Activated T-cell treated with anti-CD3 and anti-CD28 coated beads for 1 hour (primary cell): ENCODE measurements around the gene GMDS.

ENCODE experiments used
- DNase-seq: peaks from one replicate; pipeline ENCODE4 v3.0.0-alpha.2; 2020; ENCODE audit warnings: low read depth

GMDS gene

GRCh38 chr6:1987640-1988039 is 257.8 kb downstream of the GMDS start:
- DNase-seq: no peak

GRCh38 chr6:1986454-1987243 is 258.8 kb downstream of the GMDS start:
- DNase-seq: no peak

DNA sequence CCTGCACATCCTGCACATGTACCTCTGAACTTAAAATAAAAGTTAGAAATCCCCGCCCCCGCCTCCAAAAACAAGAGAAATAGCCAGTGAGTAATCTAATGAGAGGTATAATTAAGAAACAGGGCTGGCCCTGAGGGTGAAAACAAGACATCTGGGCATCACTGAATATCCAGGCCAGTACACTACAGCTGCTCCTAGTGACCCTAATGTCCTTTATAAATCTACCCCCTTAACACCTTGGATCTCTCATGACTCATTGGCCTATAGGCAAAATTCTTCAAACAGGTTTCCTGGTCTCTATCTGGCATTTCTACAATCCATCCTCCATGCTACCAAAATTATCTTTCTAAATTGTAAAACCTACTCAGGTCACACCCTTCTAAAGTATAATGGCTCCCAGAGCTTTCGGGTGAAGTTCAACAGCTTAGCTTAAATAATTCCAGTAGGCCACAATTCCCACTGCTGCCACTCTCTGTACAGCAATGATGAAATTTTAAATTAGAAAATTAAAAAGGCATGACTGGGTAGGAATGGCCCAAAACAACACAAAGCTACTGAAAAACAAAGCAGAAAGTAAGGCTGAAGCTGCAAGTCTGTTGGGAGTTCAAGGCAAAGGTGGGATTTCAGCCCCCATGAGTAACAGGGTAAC is 260.9 kb downstream of the GMDS start:
- DNase-seq: no peak

GRCh38 chr6:1983850-1984249 is 261.6 kb downstream of the GMDS start:
- no peak for DNase-seq

- no peak for DNase-seq
Measured at GRCh38 chr6:1972962-1973361, 272.4 kb downstream of the GMDS start.

DNA sequence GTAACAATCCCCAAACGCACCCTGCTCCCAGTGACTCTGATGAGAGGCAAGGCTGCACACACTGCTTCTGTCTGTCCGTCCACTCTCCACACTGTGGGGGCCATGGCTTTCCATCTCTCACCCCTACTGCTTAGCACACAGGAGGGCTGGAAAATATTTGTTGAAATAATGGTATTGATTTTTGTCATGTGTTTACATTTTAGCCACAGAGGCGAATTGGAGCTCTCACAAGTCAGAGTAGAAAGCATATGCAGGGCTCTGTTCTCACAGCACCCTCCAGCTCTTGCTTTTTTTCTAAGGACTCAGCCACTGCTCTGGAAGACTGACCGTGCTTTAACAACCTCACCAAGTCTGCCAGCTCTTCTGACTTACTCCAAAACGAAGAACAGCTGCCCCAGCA is 273.8 kb downstream of the GMDS start:
- no peak for DNase-seq

DNA sequence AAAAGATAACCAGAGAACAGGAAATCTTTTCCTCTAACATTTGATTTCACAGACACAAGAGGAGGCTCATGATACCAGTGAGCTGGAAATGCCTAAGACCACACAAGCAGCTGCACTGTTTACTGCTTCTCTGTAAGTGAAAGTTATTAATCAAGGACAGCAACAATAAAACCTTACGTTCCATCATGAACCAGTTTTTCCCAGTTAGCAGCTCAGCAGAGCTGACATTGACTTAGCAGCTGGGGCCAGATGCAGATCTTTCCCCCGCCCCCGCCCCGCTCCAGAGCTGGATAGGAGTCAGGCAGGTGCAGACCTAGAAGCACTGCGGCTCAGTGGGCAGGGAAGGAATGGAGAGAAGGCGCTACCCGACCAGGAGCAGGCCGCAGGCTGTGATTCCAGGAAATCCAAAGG is 275.2 kb downstream of the GMDS start:
- DNase-seq: no peak

DNA sequence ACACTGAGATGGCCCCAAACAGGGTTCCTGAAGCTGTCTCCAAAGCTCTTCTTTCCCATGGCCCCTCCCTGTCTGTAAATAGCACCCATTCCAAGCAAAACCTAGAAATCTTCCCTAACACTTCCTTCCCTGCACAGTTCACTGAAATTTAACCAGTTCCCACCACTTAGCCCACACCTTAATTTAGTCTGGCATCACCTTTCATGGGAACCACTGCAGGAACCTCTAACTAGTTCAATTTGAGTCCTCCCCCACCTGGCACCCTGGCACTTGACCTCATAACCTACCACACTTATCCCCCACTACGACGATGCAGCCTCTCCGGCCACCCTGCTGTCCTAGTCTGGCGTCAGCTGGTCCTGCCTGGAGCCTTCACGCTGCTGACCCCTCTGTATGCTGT is 278.7 kb downstream of the GMDS start:
- DNase-seq: no peak

DNA sequence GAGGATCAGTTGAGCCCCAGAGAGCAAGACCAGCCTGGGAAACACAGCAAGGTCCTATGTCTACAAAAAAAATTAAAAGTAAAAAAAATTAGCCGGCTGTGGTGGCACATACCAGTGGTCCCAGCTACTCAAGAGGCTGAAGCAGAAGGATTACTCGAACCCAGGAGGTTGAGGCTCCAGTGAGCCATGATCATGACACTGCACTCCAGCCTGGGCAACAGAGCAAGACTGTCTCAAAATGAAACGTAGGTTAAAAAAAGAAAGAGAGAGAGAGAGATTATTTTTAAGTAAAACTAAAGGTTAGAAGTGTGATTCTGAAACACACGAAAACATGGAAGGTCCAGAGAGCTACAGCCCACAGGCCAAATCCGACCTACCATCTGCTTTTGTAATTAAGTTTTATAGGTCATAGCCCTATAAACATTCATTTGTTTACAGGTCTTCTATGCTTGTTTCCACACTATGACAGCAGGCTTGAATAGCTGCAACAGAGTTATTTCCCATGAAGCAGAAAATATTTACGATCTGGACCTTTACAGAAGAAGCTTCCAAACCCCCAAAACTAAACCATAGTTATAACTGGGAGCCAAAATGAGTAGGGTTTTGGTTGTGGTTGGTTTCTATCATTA is 279.7 kb downstream of the GMDS start:
- DNase-seq: no peak

- DNase-seq: no peak
Measured at GRCh38 chr6:1963596-1963995, 281.8 kb downstream of the GMDS start.

DNA sequence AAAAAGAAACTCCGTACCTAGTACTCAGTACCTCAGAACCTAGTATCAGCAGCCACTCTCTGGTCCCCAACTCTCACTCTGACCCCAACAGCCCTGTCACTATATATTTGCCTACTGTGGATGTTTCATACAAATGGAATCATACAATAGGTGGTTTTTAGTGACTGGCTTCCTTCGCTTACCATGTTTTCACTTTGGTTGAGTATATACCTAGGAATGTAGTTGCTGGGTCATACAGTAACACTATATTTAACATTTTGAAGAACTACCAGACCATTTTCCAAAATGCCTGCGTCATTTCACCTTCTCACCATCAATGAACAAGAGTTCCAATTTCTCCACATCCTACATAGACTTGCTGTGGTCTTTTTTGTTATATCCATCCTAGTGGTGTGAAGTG is 283.2 kb downstream of the GMDS start:
- DNase-seq: no peak

DNA sequence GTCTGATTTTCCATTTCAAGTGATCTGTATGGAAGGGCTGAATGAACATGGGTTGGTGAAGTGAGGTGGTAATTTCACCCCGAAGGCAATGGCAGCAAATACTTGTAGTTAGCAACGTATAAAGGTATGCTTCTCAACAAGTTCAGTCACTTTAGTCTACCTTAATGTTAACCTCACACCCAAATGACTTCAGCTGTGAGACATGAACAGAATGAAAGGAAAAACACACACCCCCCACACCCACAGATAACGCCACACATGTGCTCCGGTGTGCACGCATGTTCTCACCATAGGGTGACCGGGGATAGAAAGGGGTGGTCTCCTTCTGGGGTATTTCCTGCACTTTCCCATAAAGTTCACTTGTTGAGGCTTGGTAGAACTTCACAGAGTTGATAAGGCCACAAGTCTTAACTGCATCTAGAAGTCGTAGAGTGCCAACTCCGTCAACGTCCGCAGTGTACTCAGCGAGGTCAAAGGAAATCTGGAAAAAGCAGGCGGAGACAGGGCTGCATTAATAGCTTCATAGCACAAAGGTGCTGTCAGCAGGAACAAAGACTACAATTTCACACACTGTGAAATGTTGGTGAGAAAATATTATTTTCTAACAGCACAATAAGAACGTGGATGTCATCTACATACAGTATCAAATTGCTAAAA is 284.8 kb downstream of the GMDS start:
- DNase-seq: no peak

GRCh38 chr6:1958257-1958656 is 287.1 kb downstream of the GMDS start:
- DNase-seq: no peak

GRCh38 chr6:1957746-1958145 is 287.7 kb downstream of the GMDS start:
- DNase-seq: no peak

GRCh38 chr6:1952740-1953360 is 292.6 kb downstream of the GMDS start:
- no peak for DNase-seq

DNA sequence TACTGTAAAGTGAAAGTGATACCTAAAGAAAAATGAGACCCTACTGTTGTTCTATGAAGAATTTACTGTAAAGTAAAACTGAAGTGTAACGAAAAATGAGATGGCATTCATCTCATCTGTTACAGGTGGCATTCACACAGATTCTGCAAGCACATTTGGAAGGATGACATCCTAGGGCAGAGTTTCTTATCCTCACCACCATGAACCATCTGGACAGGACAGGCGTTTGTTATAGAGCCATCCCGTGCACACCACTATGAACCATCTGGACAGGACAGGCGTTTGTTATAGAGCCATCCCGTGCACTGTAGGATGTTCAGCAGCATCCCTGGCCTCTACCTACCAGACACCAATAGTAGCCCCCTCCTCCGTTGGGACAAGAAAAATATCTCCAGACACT is 294.8 kb downstream of the GMDS start:
- no peak for DNase-seq

- no peak for DNase-seq
Measured at GRCh38 chr6:1949538-1949937, 295.9 kb downstream of the GMDS start.

DNA sequence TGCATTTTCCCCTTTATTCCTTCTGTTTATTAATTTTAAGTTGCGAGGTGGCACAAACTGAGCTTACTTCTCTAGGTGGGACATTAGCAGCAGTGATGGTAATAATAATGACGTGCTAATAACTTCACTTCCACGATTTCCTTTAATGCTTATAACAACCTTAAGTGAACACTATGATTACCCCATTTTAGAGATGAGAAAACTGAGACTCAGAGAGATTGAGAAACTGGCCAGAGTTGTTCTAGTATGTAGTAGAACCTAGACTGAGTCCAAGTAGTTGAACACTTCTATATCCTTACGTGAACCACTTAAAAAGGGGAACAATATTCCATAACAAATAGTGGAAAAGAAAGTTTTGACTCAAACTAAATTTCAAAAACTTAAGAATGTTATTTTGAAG is 297.5 kb downstream of the GMDS start:
- no peak for DNase-seq

DNA sequence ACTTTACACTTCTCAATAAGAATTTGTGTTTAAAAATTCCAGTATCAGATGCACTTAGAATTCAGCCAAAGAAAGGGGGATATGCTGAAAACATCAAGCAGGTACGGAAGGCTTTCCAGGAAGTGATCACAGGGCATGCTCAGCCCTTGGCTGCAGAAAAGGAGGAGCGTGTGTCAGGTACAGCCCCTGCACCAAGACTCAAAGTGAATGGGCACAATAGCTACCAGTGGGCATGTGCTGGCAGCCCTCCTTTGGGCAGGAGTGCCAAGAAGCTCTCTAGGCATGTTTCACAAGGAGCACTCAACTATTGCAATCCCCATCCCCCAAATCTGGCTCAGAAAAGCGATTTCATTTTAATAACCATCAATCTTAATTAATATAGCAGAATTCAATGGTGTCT is 298.8 kb downstream of the GMDS start:
- no peak for DNase-seq

- no peak for DNase-seq
Measured at GRCh38 chr6:1945235-1945832, 300.1 kb downstream of the GMDS start.

DNA sequence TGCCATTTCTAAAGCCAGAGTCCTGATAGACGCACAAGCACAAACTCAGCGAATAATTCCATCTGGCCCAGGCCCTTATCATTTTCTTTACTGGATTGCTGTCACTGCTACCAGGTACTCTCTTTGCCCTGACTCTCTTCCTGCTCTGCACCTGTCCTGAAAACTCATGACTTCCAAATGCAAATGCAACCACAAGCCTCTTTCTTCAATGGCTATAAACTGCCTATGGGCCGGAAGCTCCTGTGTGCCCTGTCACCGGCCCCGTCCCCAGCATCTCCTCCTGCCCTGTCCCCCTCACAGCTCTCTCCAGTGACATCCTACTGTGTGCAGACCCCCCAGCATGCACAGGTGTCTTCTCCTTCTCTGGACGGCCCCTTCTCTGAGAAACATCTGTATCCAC is 302.6 kb downstream of the GMDS start:
- DNase-seq: no peak

DNA sequence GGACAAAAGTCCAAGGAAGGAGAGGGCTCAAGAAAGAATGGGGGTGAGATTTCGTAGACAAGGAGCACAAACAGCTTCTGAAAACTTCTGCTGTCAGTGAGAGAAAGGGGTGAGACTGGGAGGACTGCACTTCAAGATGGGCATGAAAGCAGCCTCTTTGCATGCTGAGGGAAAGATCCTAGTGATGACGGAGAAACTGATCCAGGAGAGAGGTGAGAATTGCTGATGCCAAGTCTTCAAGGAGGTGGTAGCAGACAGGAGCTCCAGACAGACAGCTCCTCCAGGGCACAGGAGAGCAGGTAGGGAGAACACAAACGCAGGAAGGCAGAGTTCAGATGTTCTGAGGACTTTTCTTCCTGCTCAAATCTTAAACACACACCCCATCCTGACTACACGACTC is 303.9 kb downstream of the GMDS start:
- DNase-seq: no peak
